Neural cell (in vitro differentiated cells): ENCODE measurements around the gene DDX56. TPM values are rescaled to one million over a fixed set of nuclear protein-coding genes. Genes with fewer than 3 reads are reported as not detected.
"Not testable (repeated sequence)": the region's sequence is repeated elsewhere in the genome, so short reads cannot be mapped to it uniquely, and the experiment has no call there.

Source experiments
- H2AFZ ChIP-seq: fragments of 200-600, 300-800 bp; sonication (generic), shearing (Covaris generic); 2 replicates; pipeline ENCODE4 v1.6.0; 2014; ENCODE audit warnings: low read depth, mild to moderate bottlenecking, antibody characterized with exemption, low read length, moderate library complexity
- H3F3A ChIP-seq: fragments of 200-600 bp; shearing (Covaris generic); 2 replicates; pipeline ENCODE4 v1.6.1; 2016; ENCODE audit warnings: mild to moderate bottlenecking, moderate library complexity, mixed read lengths, antibody characterized with exemption, low read length; ENCODE audit not compliant: insufficient read depth, poor library complexity, severe bottlenecking
- H3K27ac ChIP-seq: fragments of 200-600, 300-800 bp; sonication (generic), shearing (Covaris generic); 2 replicates; pipeline ENCODE4 v1.5.1; 2014; ENCODE audit warnings: mild to moderate bottlenecking, low read length, moderate library complexity
- H3K27me3 ChIP-seq: fragments of 300-800, 200-600 bp; sonication (generic), shearing (Covaris generic); 2 replicates; pipeline ENCODE4 v1.6.0; 2014; ENCODE audit warnings: mild to moderate bottlenecking, low read depth, low read length, moderate library complexity; ENCODE audit not compliant: insufficient read depth
- H3K36me3 ChIP-seq: fragments of 300-800, 200-600 bp; sonication (generic), shearing (Covaris generic); 2 replicates; pipeline ENCODE4 v1.5.1; 2014; ENCODE audit warnings: mild to moderate bottlenecking, antibody characterized with exemption, low read length, moderate library complexity; ENCODE audit not compliant: insufficient read depth
- H3K4me2 ChIP-seq: fragments of 300-800, 200-600 bp; sonication (generic), shearing (Covaris generic); 2 replicates; pipeline ENCODE4 v1.6.0; 2014; ENCODE audit warnings: mild to moderate bottlenecking, low read length
- H3K4me3 ChIP-seq: fragments of 300-800, 200-600 bp; sonication (generic), shearing (Covaris generic); 2 replicates; pipeline ENCODE4 v1.5.1; 2014; ENCODE audit warnings: mild to moderate bottlenecking, low read length, moderate library complexity
- H3K79me2 ChIP-seq: fragments of 200-600 bp; shearing (Covaris generic); replicated peaks from 2 replicates; pipeline ENCODE4 v1.6.0; 2014; ENCODE audit warnings: mild to moderate bottlenecking, low read length, moderate library complexity; ENCODE audit not compliant: insufficient read depth
- H3K9ac ChIP-seq: fragments of 300-800, 200-600 bp; sonication (generic), shearing (Covaris generic); 2 replicates; pipeline ENCODE4 v1.6.1; 2016; ENCODE audit warnings: mild to moderate bottlenecking, low read length, mixed read lengths
- H3K9me2 ChIP-seq: fragments of 200-600 bp; shearing (Covaris generic); 2 replicates; pipeline ENCODE4 v1.6.1; 2016; ENCODE audit warnings: mild to moderate bottlenecking, low read length, mixed read lengths; ENCODE audit not compliant: insufficient read depth
- H3K9me3 ChIP-seq: fragments of 200-600, 300-800 bp; sonication (generic), shearing (Covaris generic); 2 replicates; pipeline ENCODE4 v1.6.1; 2016; ENCODE audit warnings: mild to moderate bottlenecking, mixed run types, low read length, moderate library complexity, mixed read lengths
- H4K20me1 ChIP-seq: fragments of 200-600 bp; shearing (Covaris generic); 2 replicates; pipeline ENCODE4 v1.6.1; 2016; ENCODE audit warnings: mild to moderate bottlenecking, mixed run types; ENCODE audit not compliant: insufficient read depth
- CTCF ChIP-seq: fragments of 450-650 bp; IDR thresholded peaks from 2 replicates; pipeline ENCODE4 v1.5.1; 2014; ENCODE audit warnings: antibody characterized with exemption, mild to moderate bottlenecking, moderate library complexity; ENCODE audit not compliant: poor library complexity, severe bottlenecking
- EP300 ChIP-seq: fragments of 450-650 bp; conservative IDR thresholded peaks from 2 replicates; pipeline ENCODE4 v1.6.1; 2014; ENCODE audit warnings: antibody characterized with exemption, mild to moderate bottlenecking, moderate library complexity; ENCODE audit not compliant: poor library complexity, severe bottlenecking
- EZH2 ChIP-seq: fragments of 200-600, 300-800 bp; shearing (Covaris generic), sonication (generic); IDR thresholded peaks from 2 replicates; pipeline ENCODE4 v1.6.1; 2014; ENCODE audit warnings: antibody characterized with exemption, low read length, borderline replicate concordance, mild to moderate bottlenecking; ENCODE audit not compliant: insufficient read depth, poor library complexity, severe bottlenecking
- MXI1 ChIP-seq: fragments of 450-650 bp; conservative IDR thresholded peaks from 2 replicates; pipeline ENCODE4 v1.6.1; 2014; ENCODE audit warnings: antibody characterized with exemption, mild to moderate bottlenecking; ENCODE audit not compliant: poor library complexity, severe bottlenecking
- POLR2AphosphoS5 ChIP-seq: IDR thresholded peaks from 2 replicates; pipeline ENCODE4 v1.6.1; 2012
- RAD21 ChIP-seq: fragments of 450-650 bp; conservative IDR thresholded peaks from 2 replicates; pipeline ENCODE4 v1.6.1; 2014; ENCODE audit warnings: antibody characterized with exemption, mild to moderate bottlenecking, moderate library complexity
- SMC3 ChIP-seq: fragments of 450-650 bp; conservative IDR thresholded peaks from 2 replicates; pipeline ENCODE4 v1.6.1; 2014; ENCODE audit warnings: antibody characterized with exemption, mild to moderate bottlenecking, moderate library complexity; ENCODE audit not compliant: poor library complexity
- TAF1 ChIP-seq: IDR thresholded peaks from 2 replicates; pipeline ENCODE4 v1.6.1; 2012; ENCODE audit warnings: low read depth
- polyA plus RNA-seq: library from polyadenylated mRNA; depleted of rRNA; stranded (reverse); fragments of >200 nt; gene quantifications from 2 replicates; pipeline ENCODE4 v1.2.3, GENCODE V29; 2014
- TF ChIP-seq, protein P1 (sequence below): IDR thresholded peaks from 2 replicates; pipeline ENCODE4 v1.6.1; 2012; ENCODE audit warnings: borderline replicate concordance

The DDX56 gene
- polyA plus RNA-seq, 1 donor from 2014 or later: 80.6 TPM

GRCh38 chr7:44555350-44555749, 18.4 kb downstream of the DDX56 start:
- Histone ChIP-seq H3K4me2 (no peak overlapping the region), H3F3A (no peaks in the 10 kb centered on the region)
- TF ChIP-seq EP300 (no peak), POLR2AphosphoS5 (no peak), TAF1 (no peak), SMC3 (no peak), RAD21 (no peak), CTCF (no peak), EZH2 (no peak), MXI1 (no peak)
- TF ChIP-seq, protein P1, sequence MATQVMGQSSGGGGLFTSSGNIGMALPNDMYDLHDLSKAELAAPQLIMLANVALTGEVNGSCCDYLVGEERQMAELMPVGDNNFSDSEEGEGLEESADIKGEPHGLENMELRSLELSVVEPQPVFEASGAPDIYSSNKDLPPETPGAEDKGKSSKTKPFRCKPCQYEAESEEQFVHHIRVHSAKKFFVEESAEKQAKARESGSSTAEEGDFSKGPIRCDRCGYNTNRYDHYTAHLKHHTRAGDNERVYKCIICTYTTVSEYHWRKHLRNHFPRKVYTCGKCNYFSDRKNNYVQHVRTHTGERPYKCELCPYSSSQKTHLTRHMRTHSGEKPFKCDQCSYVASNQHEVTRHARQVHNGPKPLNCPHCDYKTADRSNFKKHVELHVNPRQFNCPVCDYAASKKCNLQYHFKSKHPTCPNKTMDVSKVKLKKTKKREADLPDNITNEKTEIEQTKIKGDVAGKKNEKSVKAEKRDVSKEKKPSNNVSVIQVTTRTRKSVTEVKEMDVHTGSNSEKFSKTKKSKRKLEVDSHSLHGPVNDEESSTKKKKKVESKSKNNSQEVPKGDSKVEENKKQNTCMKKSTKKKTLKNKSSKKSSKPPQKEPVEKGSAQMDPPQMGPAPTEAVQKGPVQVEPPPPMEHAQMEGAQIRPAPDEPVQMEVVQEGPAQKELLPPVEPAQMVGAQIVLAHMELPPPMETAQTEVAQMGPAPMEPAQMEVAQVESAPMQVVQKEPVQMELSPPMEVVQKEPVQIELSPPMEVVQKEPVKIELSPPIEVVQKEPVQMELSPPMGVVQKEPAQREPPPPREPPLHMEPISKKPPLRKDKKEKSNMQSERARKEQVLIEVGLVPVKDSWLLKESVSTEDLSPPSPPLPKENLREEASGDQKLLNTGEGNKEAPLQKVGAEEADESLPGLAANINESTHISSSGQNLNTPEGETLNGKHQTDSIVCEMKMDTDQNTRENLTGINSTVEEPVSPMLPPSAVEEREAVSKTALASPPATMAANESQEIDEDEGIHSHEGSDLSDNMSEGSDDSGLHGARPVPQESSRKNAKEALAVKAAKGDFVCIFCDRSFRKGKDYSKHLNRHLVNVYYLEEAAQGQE: no peak

GRCh38 chr7:44552473-44553005, 21.2 kb downstream of the DDX56 start:
- H4K20me1 ChIP-seq, H3K4me3 ChIP-seq, H3K79me2 ChIP-seq, H3F3A ChIP-seq, H3K27ac ChIP-seq, H3K9me3 ChIP-seq, H2AFZ ChIP-seq, H3K9ac ChIP-seq, H3K4me2 ChIP-seq, H3K27me3 ChIP-seq, H3K9me2 ChIP-seq, H3K36me3 ChIP-seq: not testable (repeated sequence)

More at GRCh38 chr7:44555350-44555749, 18.4 kb downstream of the DDX56 start:
- Histone ChIP-seq H3K9me2 (no peaks in the 10 kb centered on the region), H3K27ac (no peak overlapping the region), H4K20me1 (no peaks in the 10 kb centered on the region), H3K4me3 (no peak overlapping the region), H3K36me3 (no peaks in the 10 kb centered on the region), H3K9me3 (no peaks in the 10 kb centered on the region), H3K9ac (no peak overlapping the region), H3K27me3 (no peaks in the 10 kb centered on the region), H2AFZ (no peak overlapping the region), H3K79me2 (no peaks in the 10 kb centered on the region)

DNA sequence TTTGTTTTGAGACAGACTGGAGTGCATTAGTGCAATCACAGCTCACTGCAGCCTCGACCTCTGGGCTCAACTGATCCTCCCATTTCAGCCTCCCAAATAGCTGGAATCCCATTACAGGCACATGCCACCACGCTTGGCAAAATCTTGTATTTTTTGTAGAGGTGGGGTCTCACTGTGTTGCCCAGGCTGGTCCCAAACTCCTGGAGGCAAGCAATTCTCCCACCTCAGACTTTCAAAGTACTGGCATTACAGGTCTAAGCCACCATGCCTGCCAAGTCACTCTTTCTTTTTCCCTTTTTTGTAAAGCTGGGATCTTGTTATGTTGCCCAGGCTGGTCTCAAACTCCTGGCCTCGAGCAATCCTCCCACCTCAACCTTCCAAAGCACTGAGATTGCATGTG, 24.3 kb downstream of the DDX56 start:
- Histone ChIP-seq H3K36me3 (no peaks in the 10 kb centered on the region), H3K27me3 (no peaks in the 10 kb centered on the region), H3K79me2 (no peaks in the 10 kb centered on the region), H4K20me1 (no peaks in the 10 kb centered on the region), H3K4me2 (no peak overlapping the region), H3K4me3 (no peak overlapping the region), H2AFZ (no peak overlapping the region), H3K9me3 (no peaks in the 10 kb centered on the region), H3F3A (no peaks in the 10 kb centered on the region), H3K9ac (no peak overlapping the region), H3K9me2 (no peaks in the 10 kb centered on the region), H3K27ac (no peak overlapping the region)
- TF ChIP-seq RAD21 (no peak), CTCF (no peak), TAF1 (no peak), EP300 (no peak), POLR2AphosphoS5 (no peak), SMC3 (no peak), MXI1 (no peak)
- TF ChIP-seq, protein P1: no peak
